ENCODE results near the gene EFEMP2.

DNA sequence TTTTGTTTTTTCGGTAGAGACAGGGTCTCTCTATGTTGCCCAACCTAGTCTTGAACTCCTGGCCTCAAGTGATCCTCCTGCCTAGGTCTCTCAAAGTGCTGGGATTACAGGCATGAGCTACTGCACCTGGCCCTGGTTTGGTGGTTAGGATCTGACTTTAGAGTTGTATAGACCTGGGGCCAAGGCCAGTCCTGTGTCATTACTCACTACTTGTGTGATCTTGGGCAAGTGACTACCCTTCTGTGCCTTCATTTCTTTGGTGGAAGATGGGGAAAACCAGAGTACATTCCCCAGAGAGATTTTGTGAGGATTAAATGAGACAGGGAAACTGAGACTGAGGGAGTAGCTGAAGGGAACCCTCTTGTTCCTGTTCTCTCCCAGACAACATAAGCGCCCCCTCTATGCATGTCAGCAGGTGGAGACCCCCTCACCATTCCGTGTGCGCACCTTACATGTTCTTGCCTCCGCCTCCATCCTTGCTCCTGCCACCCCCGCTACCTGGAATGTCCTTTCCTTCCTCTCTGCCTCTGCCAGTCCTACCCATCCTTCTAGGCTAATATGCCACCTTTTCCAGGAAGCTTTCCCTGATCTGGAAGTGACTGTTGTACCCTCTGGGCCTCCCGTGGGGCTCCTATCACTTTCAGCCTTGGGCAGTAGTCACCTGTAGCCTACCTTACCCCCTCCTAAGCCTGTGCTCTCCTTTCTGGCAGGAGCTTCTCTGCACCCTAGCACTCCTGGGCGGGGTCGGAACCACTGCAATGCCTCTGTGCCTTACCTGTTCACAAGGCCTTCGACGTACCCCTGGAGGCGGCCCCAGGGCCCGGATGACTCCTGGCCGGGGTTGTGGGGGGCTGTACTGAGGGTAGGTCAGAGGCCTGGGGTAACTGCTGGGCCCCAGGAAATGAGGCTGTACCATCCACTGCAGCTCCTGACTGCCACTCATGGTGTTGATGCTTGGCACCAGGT is 23.7 kb upstream of the EFEMP2 start:
- TF ChIP-seq, protein P1, sequence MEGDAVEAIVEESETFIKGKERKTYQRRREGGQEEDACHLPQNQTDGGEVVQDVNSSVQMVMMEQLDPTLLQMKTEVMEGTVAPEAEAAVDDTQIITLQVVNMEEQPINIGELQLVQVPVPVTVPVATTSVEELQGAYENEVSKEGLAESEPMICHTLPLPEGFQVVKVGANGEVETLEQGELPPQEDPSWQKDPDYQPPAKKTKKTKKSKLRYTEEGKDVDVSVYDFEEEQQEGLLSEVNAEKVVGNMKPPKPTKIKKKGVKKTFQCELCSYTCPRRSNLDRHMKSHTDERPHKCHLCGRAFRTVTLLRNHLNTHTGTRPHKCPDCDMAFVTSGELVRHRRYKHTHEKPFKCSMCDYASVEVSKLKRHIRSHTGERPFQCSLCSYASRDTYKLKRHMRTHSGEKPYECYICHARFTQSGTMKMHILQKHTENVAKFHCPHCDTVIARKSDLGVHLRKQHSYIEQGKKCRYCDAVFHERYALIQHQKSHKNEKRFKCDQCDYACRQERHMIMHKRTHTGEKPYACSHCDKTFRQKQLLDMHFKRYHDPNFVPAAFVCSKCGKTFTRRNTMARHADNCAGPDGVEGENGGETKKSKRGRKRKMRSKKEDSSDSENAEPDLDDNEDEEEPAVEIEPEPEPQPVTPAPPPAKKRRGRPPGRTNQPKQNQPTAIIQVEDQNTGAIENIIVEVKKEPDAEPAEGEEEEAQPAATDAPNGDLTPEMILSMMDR (conservative IDR thresholded peaks at IDR 0.05; ENCODE audit: low read depth, low read length): no peak
- no peak for TF ChIP-seq EZH2 (IDR thresholded peaks at IDR 0.05; ENCODE audit: borderline replicate concordance, low read depth, low read length, poor library complexity, severe bottlenecking)

All from A673 (cell line).